ENCODE results near the gene GPA33. TPM values are rescaled to one million over a fixed set of nuclear protein-coding genes. Genes with fewer than 3 reads are reported as not detected.
A peak's percentile ranks its signal among the peaks of the same experiment; 100 is the strongest.

Gene GPA33
- total RNA-seq, 3 donors from 2014 or later = 0.15 to 3.6 (median 0.16) TPM

DNA sequence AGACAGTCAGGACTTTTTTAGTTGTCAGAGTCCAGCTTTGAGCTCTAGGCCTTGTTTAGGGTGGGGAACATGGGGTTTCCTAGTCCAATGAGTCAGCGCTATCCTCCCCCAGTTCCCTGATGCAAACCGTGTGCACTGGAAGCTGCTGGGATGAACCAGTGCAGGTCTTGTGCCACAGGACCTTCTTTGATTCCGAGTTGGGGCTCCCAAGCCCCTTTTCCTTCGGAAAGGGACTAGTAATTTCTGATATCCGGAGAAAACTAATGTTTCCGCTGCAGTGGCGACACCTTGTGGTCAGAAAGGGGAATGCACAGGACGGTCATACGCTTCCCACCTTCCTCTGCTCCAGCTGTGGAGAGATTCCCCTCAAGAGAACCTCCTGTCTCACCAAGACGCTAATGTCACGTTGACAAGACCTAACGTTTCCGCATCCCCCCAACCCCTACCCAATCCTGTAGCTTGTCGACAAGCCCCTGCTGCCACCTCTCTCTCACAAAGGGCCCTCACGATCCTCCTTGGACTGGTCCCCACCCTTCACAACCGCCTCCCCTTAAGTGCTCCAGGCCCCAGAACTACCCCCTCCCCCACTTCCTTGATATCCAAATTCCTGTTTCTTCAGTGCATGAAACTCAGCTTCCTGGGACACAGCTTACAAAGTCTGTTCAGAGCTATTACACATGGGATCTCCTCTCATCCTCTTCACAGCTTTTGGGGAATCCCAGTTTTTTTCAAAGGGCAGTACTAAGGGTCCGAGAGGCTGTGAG, 30.9 kb downstream of the GPA33 start:
- H3K27me3 ChIP-seq = peaks cover 0 to 6% of the 10 kb centered on the region in 2 donors
- no peaks in the 10 kb centered on the region for H3K4me1 ChIP-seq
- DNase-seq (ENCODE audit: low spot score in 2 of 2) = peak; percentile 38 to 73
- TF ChIP-seq, protein P1, sequence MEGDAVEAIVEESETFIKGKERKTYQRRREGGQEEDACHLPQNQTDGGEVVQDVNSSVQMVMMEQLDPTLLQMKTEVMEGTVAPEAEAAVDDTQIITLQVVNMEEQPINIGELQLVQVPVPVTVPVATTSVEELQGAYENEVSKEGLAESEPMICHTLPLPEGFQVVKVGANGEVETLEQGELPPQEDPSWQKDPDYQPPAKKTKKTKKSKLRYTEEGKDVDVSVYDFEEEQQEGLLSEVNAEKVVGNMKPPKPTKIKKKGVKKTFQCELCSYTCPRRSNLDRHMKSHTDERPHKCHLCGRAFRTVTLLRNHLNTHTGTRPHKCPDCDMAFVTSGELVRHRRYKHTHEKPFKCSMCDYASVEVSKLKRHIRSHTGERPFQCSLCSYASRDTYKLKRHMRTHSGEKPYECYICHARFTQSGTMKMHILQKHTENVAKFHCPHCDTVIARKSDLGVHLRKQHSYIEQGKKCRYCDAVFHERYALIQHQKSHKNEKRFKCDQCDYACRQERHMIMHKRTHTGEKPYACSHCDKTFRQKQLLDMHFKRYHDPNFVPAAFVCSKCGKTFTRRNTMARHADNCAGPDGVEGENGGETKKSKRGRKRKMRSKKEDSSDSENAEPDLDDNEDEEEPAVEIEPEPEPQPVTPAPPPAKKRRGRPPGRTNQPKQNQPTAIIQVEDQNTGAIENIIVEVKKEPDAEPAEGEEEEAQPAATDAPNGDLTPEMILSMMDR (IDR thresholded peaks at IDR 0.05) = peak; percentile 85 to 92 (median 88)
- TF ChIP-seq POLR2AphosphoS5 (IDR thresholded peaks at IDR 0.05) = no peak
- no peaks in the 10 kb centered on the region for H3K9me3 ChIP-seq
- H3K4me3 ChIP-seq = peak overlapping the region in 1 of 3 donors; percentile 1
- H3K36me3 ChIP-seq = no peaks in the 10 kb centered on the region
- intact Hi-C loops (cut with DNase I; ENCODE audit: low total_unique reads) = no loop called here
- no peak overlapping the region for H3K27ac ChIP-seq

DNA sequence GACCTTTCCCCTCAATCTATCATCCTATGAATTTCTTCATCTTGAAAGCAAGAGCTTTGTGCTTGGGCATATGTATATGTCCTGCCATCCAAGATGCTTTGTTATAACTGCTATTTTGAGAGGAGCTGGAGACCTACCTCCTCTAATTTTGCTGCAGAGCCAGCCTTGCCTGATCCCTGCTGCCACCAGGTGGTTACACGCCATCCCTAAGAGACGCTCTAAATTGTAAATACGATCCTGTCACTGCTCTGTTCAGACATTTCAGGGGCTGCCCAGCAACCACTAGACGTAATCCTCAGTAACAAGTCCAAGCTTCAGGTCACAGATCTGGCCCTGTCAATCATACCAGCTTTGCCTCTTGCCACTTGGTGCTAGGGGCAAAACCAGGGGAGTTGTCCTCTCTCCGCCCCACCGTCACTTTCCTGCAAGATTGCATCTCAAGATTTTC, 32.9 kb downstream of the GPA33 start:
- intact Hi-C loops (cut with DNase I; ENCODE audit: low total_unique reads) = no loop called here
- TF ChIP-seq, protein P1 (IDR thresholded peaks at IDR 0.05) = peak in 2 of 3 donors; percentile 18 to 44
- no peak for TF ChIP-seq POLR2A (IDR thresholded peaks at IDR 0.05)
- DNase-seq (ENCODE audit: low spot score in 2 of 2) = no peak

DNA sequence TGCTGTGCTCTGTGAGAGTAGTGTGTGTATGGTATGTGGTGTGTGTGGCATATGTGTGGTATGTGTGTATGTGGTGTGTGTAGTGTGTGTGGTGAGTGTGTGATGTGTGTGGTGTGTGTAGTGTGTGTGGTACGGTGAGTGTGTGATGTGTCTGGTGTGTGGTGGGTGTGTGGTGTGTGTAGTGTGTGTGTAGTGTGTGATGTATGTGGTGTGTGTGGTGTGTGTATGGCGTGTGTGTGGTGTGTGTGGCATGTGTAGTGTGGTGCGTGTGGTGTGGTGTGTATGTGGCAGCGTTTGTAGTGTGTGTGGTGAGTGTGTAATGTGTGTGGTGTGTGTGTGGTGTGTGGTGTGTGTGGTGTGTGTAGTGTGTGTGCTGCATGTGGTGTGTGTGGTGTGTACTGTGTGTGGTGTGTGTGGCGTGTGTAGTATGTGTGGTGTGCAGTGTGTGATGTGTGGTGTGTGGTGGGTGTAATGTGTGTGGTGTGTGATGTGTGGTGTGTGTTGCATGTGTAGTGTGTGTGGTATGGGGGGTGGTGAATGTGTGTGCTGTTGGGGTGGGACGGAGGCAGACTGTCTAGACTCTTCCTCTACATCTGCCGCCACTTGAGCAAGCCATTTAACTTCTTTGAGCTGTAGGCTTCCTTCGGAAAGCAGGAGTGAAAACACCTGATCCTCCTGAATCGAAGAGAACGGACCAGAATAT, 33.5 kb downstream of the GPA33 start:
- DNase-seq (ENCODE audit: low spot score in 2 of 2) = no peak
- Histone ChIP-seq H3K9me3 (no peaks in the 10 kb centered on the region), H3K4me3 (no peak overlapping the region), H3K4me1 (no peaks in the 10 kb centered on the region), H3K27me3 (peaks cover 0 to 6% of the 10 kb centered on the region in 2 donors), H3K36me3 (no peaks in the 10 kb centered on the region), H3K27ac (no peak overlapping the region)
- intact Hi-C loops (cut with DNase I; ENCODE audit: low total_unique reads) = no loop called here
- TF ChIP-seq POLR2A (IDR thresholded peaks at IDR 0.05) (no peak), POLR2AphosphoS5 (IDR thresholded peaks at IDR 0.05) (no peak)
- TF ChIP-seq, protein P1 (IDR thresholded peaks at IDR 0.05) = no peak

More for the DNA sequence above, 32.9 kb downstream of the GPA33 start:
- no peak overlapping the region for H3K27ac ChIP-seq
- H3K9me3 ChIP-seq = no peaks in the 10 kb centered on the region
- H3K4me1 ChIP-seq = no peaks in the 10 kb centered on the region
- no peak overlapping the region for H3K4me3 ChIP-seq
- H3K27me3 ChIP-seq = peaks cover 0 to 6% of the 10 kb centered on the region in 2 donors
- no peaks in the 10 kb centered on the region for H3K36me3 ChIP-seq

DNA sequence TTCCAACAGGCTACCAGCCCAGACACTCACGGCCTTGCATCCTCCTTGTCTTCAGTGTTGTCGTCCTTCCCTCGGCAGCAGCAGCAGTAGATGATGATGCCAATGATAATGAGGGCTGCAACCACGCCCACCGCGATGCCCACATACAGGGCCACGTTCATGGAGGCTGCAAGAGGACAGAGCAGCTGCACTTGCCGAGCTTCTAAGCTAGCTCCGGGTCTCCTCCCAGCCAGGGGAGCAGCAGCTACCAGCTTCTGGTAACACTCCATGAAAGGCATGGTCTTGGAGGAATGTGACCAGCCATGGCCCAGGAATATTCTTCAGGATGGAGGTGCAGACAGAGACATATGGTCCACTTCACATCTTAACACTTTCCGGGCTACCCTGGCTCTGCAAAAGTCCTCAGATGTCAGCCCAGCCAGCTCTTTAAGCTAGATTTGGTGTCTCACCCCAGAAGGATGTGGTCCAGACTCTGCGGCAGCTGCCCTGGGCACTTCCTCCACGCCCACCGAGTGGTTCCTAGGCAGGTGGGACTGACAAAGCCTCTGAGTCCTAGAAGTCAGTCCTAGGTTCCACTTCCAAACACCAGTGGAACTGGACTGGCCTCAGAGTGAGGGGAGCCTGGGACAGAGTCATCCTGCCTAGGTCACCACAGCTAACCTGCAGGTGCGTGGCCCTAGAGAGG, 35.1 kb downstream of the GPA33 start:
- H3K4me1 ChIP-seq = no peaks in the 10 kb centered on the region
- DNase-seq (ENCODE audit: low spot score in 2 of 2) = no peak
- no peak overlapping the region for H3K27ac ChIP-seq
- TF ChIP-seq POLR2AphosphoS5 (IDR thresholded peaks at IDR 0.05) (no peak), POLR2A (IDR thresholded peaks at IDR 0.05) (no peak)
- TF ChIP-seq, protein P1 (IDR thresholded peaks at IDR 0.05) = no peak
- H3K4me3 ChIP-seq = no peak overlapping the region
- no peaks in the 10 kb centered on the region for H3K9me3 ChIP-seq
- peaks cover 0 to 6% of the 10 kb centered on the region in 2 donors for H3K27me3 ChIP-seq
- intact Hi-C loops (cut with DNase I; ENCODE audit: low total_unique reads) = no loop called here
- H3K36me3 ChIP-seq = no peaks in the 10 kb centered on the region
